Esophagus squamous epithelium (tissue), 4 donors: ENCODE results near the gene FUT3.
"Not testable (repeated sequence)": the region's sequence is repeated elsewhere in the genome, so short reads cannot be mapped to it uniquely, and the experiment has no call there.

ENCODE experiments used
- CTCF ChIP-seq, 6 experiments: fragments of 450-650 bp in 4 of 6; fragments of 200-600 bp in 2 of 6; sonication (generic) in 2 of 6; IDR thresholded peaks; one replicate each; pipeline ENCODE4 v1.5.1; 2016 to 2019; ENCODE audit warnings: antibody characterized with exemption in 6 of 6, mild to moderate bottlenecking in 4 of 6, moderate library complexity in 4 of 6
- POLR2A ChIP-seq, 4 donors: fragments of 450-650 bp; IDR thresholded peaks; one replicate each; pipeline ENCODE4 v1.6.1; 2017; ENCODE audit warnings: antibody characterized with exemption in 4 of 4, mild to moderate bottlenecking in 4 of 4, moderate library complexity in 3 of 4

DNA sequence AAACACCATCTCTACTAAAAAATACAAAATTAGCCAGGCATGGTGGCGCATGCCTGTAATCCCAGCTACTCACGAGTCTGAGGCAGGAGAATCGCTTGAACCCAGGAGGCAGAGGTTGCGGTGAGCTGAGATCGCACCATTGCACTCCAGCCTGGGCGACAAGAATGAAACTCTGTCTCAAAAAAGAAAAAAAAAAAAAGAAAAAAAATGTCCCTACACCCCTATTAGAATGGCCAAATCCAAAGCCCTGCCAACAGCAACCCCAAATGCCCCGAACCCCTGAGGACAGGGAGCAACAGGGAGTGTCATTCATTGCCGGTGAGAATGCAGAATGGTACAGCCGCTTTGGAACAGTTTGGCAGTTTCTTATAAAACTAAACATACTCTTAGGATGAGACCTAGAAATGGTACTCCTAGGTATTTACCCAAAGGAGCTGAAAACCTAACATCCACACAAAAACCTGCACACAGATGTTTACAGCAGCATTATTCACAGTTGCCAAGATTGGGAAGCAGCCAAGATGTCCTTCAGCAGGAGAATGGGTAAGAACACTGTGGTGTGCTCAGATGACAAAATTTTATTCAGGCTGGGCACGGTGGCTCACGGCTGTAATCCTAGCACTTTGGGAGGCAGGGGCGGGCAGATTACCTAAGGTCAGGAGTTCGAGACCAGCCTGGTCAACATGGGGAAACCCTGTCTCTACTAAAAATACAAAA is 32.1 kb upstream of the FUT3 start:
- not testable (repeated sequence) for TF ChIP-seq POLR2A, CTCF (IDR thresholded peaks at IDR 0.05)
